H1 (cell line): Measurements from ENCODE around the gene CA5A. TPM values are rescaled to one million over a fixed set of nuclear protein-coding genes. Genes with fewer than 3 reads are reported as not detected.

Experiments used
- CHD1 ChIP-seq: IDR thresholded peaks from 2 replicates; pipeline ENCODE4 v1.6.1; 2012; ENCODE audit warnings: low read depth, low read length, improper control_type of control experiment
- ZNF274 ChIP-seq: IDR thresholded peaks from 2 replicates; pipeline ENCODE4 v1.7.0; 2012; ENCODE audit warnings: low read length, borderline replicate concordance; ENCODE audit errors: extremely low read depth
- polyA plus RNA-seq, 7 experiments: library from polyadenylated mRNA; depleted of rRNA in 3 of 7; stranded (reverse) in 5 of 7; unstranded in 2 of 7; fragments of >200 nt in 5 of 7; fragments of 200-250 nt in 2 of 7; gene quantifications; 1 replicate in 5 of 7; 2 replicates in 1 of 7; 4 replicates in 1 of 7; pipeline versions ENCODE4 v1.2.1 to v1.2.3, GENCODE V29; 2011 to 2013; ENCODE audit warnings: missing spikeins in 2 of 7, mixed read lengths in 2 of 7
- total RNA-seq: library from RNA; stranded (reverse); fragmentation: NEBNext Ultra II Directional; extraction: Animal tissue kit (Norgen Biotek cat#: 25700); gene quantifications from 2 replicates; pipeline ENCODE4 v1.2.1, GENCODE V29; 2021

Gene CA5A
- total and polyA plus RNA-seq, 2 of the 8 experiments (the other 6 are each of a cell fraction or from before 2014, with no cell fraction given): not detected

DNA sequence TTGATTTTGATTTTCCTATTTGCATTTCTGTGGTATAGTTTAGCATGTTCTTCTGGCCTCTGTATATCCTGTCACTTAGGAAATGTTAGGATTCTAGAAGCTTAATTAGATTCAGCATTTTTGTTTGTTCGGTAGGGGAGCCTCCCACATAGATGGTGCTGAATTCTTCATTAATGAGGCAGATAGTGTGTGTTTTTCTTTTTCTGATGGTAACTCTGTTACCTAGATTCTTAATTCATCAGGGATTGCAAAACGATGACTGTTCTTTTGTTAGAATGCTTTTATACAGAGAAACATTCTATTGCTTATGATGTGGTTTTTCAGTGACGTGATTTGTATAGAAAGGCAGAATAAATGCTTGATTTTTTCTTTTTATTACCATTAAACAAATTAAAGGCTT lies 33.9 kb upstream of the CA5A start (continued):
- TF ChIP-seq CHD1 (no peak), ZNF274 (no peak)
